NOMO-1 treated with DMSO at 0.1 percent for 48 hours (cell line): ENCODE measurements around the gene RBM47.
A peak's percentile ranks its signal among the peaks of the same experiment; 100 is the strongest.

Experiments
- DNase-seq: peaks from one replicate; lab custom pipeline; 2025; ENCODE audit not compliant: unreplicated experiment; lab: John Stamatoyannopoulos, UW

The RBM47 gene

GRCh38 chr4:40502934-40503333, 126.7 kb downstream of the RBM47 start:
- DNase-seq: peak; percentile 48

GRCh38 chr4:40502220-40502619, 127.4 kb downstream of the RBM47 start:
- peak; percentile 26 for DNase-seq

- no peak for DNase-seq
Observed at GRCh38 chr4:40500781-40501180, 128.9 kb downstream of the RBM47 start.

- DNase-seq: no peak
Observed at GRCh38 chr4:40493160-40493559, 136.5 kb downstream of the RBM47 start.

- no peak for DNase-seq
Observed at GRCh38 chr4:40492691-40493090, 137.0 kb downstream of the RBM47 start.

GRCh38 chr4:40490481-40490880, 139.2 kb downstream of the RBM47 start:
- no peak for DNase-seq

GRCh38 chr4:40489961-40490360, 139.7 kb downstream of the RBM47 start:
- DNase-seq: no peak

GRCh38 chr4:40486534-40486933, 143.1 kb downstream of the RBM47 start:
- DNase-seq: peak; percentile 94

GRCh38 chr4:40484346-40485090, 145.1 kb downstream of the RBM47 start:
- DNase-seq: no peak

- no peak for DNase-seq
Observed at GRCh38 chr4:40482985-40483647, 146.5 kb downstream of the RBM47 start.

GRCh38 chr4:40481977-40482376, 147.7 kb downstream of the RBM47 start:
- no peak for DNase-seq

GRCh38 chr4:40480291-40480690, 149.4 kb downstream of the RBM47 start:
- DNase-seq: no peak

GRCh38 chr4:40479378-40479777, 150.3 kb downstream of the RBM47 start:
- no peak for DNase-seq

- no peak for DNase-seq
Observed at GRCh38 chr4:40475609-40476008, 154.1 kb downstream of the RBM47 start.

GRCh38 chr4:40473578-40474388, 155.9 kb downstream of the RBM47 start:
- no peak for DNase-seq

GRCh38 chr4:40471923-40472322, 157.7 kb downstream of the RBM47 start:
- DNase-seq: no peak

- no peak for DNase-seq
Observed at GRCh38 chr4:40466789-40467188, 162.9 kb downstream of the RBM47 start.

- DNase-seq: peak; percentile 10
Observed at GRCh38 chr4:40462326-40462725, 167.3 kb downstream of the RBM47 start.

GRCh38 chr4:40461879-40462278, 167.8 kb downstream of the RBM47 start:
- DNase-seq: no peak

GRCh38 chr4:40461062-40461461, 168.6 kb downstream of the RBM47 start:
- no peak for DNase-seq

- DNase-seq: no peak
Observed at GRCh38 chr4:40458683-40459082, 171.0 kb downstream of the RBM47 start.

GRCh38 chr4:40458109-40458508, 171.6 kb downstream of the RBM47 start:
- DNase-seq: no peak
